Measurements from ENCODE around the gene UBE2L6. TPM values are rescaled to one million over a fixed set of nuclear protein-coding genes. Genes with fewer than 3 reads are reported as not detected.
A peak's percentile ranks its signal among the peaks of the same experiment; 100 is the strongest.

The UBE2L6 gene
- total RNA-seq, 2 donors from 2014 or later, result 8.1 to 11.3 TPM

DNA sequence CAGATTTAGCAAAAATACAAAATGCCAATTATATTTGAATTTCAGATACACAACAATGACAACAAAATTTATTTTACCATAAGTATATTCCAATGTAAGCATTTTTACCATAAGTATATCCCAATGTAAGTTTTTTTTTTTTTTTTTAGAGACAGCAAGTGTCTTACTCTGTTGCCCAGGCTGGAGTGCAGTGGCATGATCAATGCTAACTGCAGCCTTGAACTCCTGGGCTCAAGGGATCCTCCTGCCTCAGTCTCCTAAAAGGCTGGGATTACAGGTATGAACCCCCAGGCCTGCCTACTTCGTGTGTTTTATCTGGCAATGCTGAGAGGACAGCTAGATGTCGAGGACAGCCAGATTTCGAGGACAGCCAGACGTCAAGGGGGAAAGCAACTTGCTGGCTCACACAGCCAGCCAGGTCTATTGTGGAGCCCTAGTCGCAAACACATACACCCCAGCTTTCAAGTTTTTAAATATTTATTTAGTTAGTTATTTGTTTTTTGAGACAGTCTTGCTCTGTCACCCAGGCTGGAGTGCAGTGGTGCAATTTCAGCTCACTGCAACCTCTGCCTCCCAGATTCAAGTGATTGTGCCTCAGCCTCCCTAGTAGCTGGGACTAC, 28.9 kb upstream of the UBE2L6 start:
- H3K9me3 Mint-ChIP-seq, result no peaks in the 10 kb centered on the region
- no peak overlapping the region for H3K27ac Mint-ChIP-seq
- H3K36me3 Mint-ChIP-seq (ENCODE audit: low read depth), result peaks cover 11% of the 10 kb centered on the region
- Histone ChIP-seq H3K4me3 (ENCODE audit: low read length) (no peak overlapping the region), H3K9ac (ENCODE audit: extremely low read depth, low read length, poor library complexity, severe bottlenecking) (no peak overlapping the region), H3K4me1 (ENCODE audit: control insufficient read depth, insufficient read depth, low read length) (peaks cover 2% of the 10 kb centered on the region), H3K9me3 (ENCODE audit: control insufficient read depth, low read length) (no peaks in the 10 kb centered on the region), H3K36me3 (ENCODE audit: control insufficient read depth, insufficient read depth, low read length) (no peaks in the 10 kb centered on the region), H3K27ac (ENCODE audit: low read depth, low read length) (no peak overlapping the region), H3K27me3 (ENCODE audit: control insufficient read depth, insufficient read depth, low read length, poor library complexity, severe bottlenecking) (no peaks in the 10 kb centered on the region)
- H3K4me3 Mint-ChIP-seq, result peak overlapping the region; percentile 65
- H3K27me3 Mint-ChIP-seq (ENCODE audit: insufficient read depth), result peaks cover 2% of the 10 kb centered on the region
- TF ChIP-seq, protein P1, sequence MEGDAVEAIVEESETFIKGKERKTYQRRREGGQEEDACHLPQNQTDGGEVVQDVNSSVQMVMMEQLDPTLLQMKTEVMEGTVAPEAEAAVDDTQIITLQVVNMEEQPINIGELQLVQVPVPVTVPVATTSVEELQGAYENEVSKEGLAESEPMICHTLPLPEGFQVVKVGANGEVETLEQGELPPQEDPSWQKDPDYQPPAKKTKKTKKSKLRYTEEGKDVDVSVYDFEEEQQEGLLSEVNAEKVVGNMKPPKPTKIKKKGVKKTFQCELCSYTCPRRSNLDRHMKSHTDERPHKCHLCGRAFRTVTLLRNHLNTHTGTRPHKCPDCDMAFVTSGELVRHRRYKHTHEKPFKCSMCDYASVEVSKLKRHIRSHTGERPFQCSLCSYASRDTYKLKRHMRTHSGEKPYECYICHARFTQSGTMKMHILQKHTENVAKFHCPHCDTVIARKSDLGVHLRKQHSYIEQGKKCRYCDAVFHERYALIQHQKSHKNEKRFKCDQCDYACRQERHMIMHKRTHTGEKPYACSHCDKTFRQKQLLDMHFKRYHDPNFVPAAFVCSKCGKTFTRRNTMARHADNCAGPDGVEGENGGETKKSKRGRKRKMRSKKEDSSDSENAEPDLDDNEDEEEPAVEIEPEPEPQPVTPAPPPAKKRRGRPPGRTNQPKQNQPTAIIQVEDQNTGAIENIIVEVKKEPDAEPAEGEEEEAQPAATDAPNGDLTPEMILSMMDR (conservative IDR thresholded peaks at IDR 0.05), result no peak
- peaks cover 35% of the 10 kb centered on the region for H3K4me1 Mint-ChIP-seq
- DNase-seq, result no peak
- WGBS, 2 experiments (ENCODE audit: insufficient coverage in 1 of 2, insufficient read length in 1 of 2), result 95 to 100% methylated on average over 2 to 4 of the region's 5 CpGs

DNA sequence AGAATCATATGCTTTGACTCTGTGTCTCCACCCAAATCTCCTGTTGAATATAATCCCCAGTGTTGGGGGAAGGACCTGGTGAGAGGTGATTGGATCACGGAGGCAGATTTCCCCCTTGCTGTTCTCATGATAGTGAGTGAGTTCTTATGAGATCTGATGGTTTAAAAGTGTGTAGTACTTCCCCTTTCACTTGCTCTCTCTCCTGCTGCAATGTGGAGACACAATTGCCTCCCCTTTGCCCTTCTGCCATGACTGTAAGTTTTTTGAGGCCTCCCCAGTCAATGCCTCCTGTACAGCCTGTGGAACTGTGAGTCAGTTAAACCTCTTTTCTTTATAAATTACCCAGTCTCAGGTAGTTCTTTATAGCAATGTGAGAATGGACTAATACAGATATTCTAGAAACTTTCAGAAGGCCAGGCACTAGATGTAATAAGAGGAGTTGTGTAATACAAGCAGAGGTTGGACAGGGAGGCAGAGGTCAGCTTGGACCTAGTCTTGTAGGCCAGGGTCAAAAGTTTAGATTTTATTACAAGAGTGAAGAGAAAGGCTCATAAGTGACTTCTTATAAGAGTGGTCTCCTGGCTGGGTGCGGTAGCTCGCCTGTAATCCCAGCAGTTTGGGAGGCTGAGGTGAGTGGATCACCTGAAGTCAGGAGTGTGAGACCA, 20.7 kb upstream of the UBE2L6 start:
- H3K4me1 ChIP-seq (ENCODE audit: control insufficient read depth, insufficient read depth, low read length), result no peaks in the 10 kb centered on the region
- Mint-ChIP-seq H3K27ac (no peak overlapping the region), H3K9me3 (peaks cover 8% of the 10 kb centered on the region), H3K36me3 (ENCODE audit: low read depth) (no peaks in the 10 kb centered on the region), H3K4me3 (no peak overlapping the region), H3K27me3 (ENCODE audit: insufficient read depth) (peaks cover 3% of the 10 kb centered on the region), H3K4me1 (peaks cover 2% of the 10 kb centered on the region)
- no peak for DNase-seq
- H3K9ac ChIP-seq (ENCODE audit: extremely low read depth, low read length, poor library complexity, severe bottlenecking), result no peak overlapping the region
- WGBS, 2 experiments (ENCODE audit: insufficient coverage in 1 of 2, insufficient read length in 1 of 2), result 90 to 100% methylated on average over 1 to 3 of the region's 3 CpGs
- no peak overlapping the region for H3K27ac ChIP-seq (ENCODE audit: low read depth, low read length)
- no peaks in the 10 kb centered on the region for H3K27me3 ChIP-seq (ENCODE audit: control insufficient read depth, insufficient read depth, low read length, poor library complexity, severe bottlenecking)
- no peak overlapping the region for H3K4me3 ChIP-seq (ENCODE audit: low read length)
- TF ChIP-seq, protein P1 (conservative IDR thresholded peaks at IDR 0.05), result no peak
- H3K36me3 ChIP-seq (ENCODE audit: control insufficient read depth, insufficient read depth, low read length), result no peaks in the 10 kb centered on the region
- peaks cover 6% of the 10 kb centered on the region for H3K9me3 ChIP-seq (ENCODE audit: control insufficient read depth, low read length)

DNA sequence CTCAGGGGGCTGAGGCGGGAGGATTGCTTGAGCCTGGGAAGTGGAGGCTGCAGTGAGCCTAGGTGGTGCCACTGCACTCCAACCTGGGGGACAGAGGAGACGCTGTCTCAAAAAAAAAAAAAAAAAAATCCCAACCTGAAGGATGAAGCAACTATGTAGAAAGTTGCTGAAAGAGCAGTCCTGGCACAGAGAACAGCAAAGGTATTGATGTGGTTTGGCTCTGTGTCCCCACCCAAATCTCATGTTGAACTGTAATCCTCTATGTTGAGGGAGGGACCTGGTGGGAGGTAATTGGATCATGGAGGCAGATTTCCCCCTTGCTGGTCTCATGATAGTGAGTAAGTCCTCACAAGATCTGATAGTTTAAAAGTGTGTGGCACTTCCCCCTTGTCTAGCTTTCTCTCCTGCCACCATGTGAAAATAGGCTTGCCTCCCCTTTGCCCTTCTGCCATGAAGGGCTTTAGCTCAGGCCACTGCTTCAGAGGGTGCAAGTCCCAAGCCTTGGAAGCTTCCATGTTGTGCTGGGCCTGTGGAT, 19.3 kb upstream of the UBE2L6 start:
- no peaks in the 10 kb centered on the region for H3K36me3 Mint-ChIP-seq (ENCODE audit: low read depth)
- peaks cover 8% of the 10 kb centered on the region for H3K9me3 Mint-ChIP-seq
- Histone ChIP-seq H3K27ac (ENCODE audit: low read depth, low read length) (no peak overlapping the region), H3K27me3 (ENCODE audit: control insufficient read depth, insufficient read depth, low read length, poor library complexity, severe bottlenecking) (no peaks in the 10 kb centered on the region), H3K4me3 (ENCODE audit: low read length) (no peak overlapping the region), H3K36me3 (ENCODE audit: control insufficient read depth, insufficient read depth, low read length) (no peaks in the 10 kb centered on the region), H3K4me1 (ENCODE audit: control insufficient read depth, insufficient read depth, low read length) (no peaks in the 10 kb centered on the region), H3K9ac (ENCODE audit: extremely low read depth, low read length, poor library complexity, severe bottlenecking) (no peak overlapping the region), H3K9me3 (ENCODE audit: control insufficient read depth, low read length) (peaks cover 6% of the 10 kb centered on the region)
- no peak overlapping the region for H3K4me3 Mint-ChIP-seq
- WGBS, 2 experiments (ENCODE audit: insufficient coverage in 1 of 2, insufficient read length in 1 of 2), result 46 to 88% methylated on average over 1 to 2 of the region's 2 CpGs
- TF ChIP-seq, protein P1 (conservative IDR thresholded peaks at IDR 0.05), result no peak
- H3K4me1 Mint-ChIP-seq, result no peaks in the 10 kb centered on the region
- peaks cover 3% of the 10 kb centered on the region for H3K27me3 Mint-ChIP-seq (ENCODE audit: insufficient read depth)
- no peak overlapping the region for H3K27ac Mint-ChIP-seq
- no peak for DNase-seq

All from endodermal cell (in vitro differentiated cells).